K562 (cell line): ENCODE results near the gene ACSS1.

Experiments used
- ESRRA ChIP-seq: fragments of 450-650 bp; IDR thresholded peaks from 2 replicates; pipeline ENCODE4 v1.6.1; 2014; ENCODE audit warnings: low read depth, mild to moderate bottlenecking, moderate library complexity, borderline replicate concordance
- MAZ ChIP-seq, 2 experiments: fragments of 450-650 bp in 1 of 2; sonication (generic) in 1 of 2; formaldehyde crosslinking; IDR thresholded peaks in 1 of 2; conservative IDR thresholded peaks in 1 of 2; 2 replicates each; pipeline versions ENCODE4 v1.4.0 to v1.5.0; 2020; ENCODE audit warnings: mild to moderate bottlenecking in 1 of 2, missing genetic modification reagents in 1 of 2
- POLR2A ChIP-seq: fragments of 450-650 bp; conservative IDR thresholded peaks from 2 replicates; pipeline ENCODE4 v1.6.1; 2016
- TF ChIP-seq, protein P1 (sequence below): fragments of 450-650 bp; IDR thresholded peaks from 2 replicates; pipeline ENCODE4 v1.6.1; 2016; ENCODE audit warnings: borderline replicate concordance
- TF ChIP-seq, protein P2 (sequence below): sonication (generic); formaldehyde crosslinking; IDR thresholded peaks from 2 replicates; pipeline ENCODE4 v1.8.1; 2023; ENCODE audit warnings: missing genetic modification reagents, mild to moderate bottlenecking, borderline replicate concordance
- TF ChIP-seq, protein P3 (sequence below): sonication (generic); formaldehyde crosslinking; IDR thresholded peaks from 2 replicates; pipeline ENCODE4 v1.8.0; 2023; ENCODE audit warnings: missing genetic modification reagents, mild to moderate bottlenecking, borderline replicate concordance

DNA sequence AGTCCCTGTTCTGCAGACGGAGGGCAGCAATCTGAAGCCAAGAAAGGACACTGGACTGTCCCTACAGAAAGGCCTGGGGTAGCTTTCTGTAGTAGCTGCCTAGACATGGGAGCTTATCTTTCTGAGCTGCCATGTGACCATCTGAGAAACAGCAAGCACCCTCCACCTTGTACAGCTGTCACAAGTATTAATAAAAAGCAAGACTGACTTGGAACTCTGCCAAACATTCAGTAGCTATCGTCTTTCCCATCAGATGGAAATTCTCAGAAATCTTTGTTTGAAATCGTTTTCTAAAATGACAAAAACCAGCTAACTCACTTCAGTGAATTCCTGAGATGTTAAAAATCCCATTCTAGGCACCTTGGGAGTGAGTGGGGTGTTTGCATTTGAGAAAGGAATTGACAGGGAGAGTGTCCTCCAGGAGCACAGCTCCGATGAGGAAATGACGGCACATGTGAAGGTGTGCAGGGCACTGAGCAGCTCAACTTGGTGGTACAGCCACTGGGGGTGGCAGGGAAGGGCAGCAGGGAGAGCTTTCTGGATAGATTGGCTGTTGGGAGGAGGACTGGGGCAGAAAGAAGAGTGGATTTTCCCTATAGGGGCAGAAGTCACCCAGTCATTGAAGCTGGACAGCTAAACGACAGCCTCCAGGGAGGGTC, 24.5 kb downstream of the ACSS1 start:
- TF ChIP-seq, protein P1, sequence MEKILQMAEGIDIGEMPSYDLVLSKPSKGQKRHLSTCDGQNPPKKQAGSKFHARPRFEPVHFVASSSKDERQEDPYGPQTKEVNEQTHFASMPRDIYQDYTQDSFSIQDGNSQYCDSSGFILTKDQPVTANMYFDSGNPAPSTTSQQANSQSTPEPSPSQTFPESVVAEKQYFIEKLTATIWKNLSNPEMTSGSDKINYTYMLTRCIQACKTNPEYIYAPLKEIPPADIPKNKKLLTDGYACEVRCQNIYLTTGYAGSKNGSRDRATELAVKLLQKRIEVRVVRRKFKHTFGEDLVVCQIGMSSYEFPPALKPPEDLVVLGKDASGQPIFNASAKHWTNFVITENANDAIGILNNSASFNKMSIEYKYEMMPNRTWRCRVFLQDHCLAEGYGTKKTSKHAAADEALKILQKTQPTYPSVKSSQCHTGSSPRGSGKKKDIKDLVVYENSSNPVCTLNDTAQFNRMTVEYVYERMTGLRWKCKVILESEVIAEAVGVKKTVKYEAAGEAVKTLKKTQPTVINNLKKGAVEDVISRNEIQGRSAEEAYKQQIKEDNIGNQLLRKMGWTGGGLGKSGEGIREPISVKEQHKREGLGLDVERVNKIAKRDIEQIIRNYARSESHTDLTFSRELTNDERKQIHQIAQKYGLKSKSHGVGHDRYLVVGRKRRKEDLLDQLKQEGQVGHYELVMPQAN, result no peak
- TF ChIP-seq MAZ (CRISPR knock-in tag; conservative IDR thresholded peaks at IDR 0.05 in 1 of 2, IDR thresholded peaks at IDR 0.05 in 1 of 2) (no peak), POLR2A (no peak), ESRRA (no peak)
- TF ChIP-seq, protein P2, sequence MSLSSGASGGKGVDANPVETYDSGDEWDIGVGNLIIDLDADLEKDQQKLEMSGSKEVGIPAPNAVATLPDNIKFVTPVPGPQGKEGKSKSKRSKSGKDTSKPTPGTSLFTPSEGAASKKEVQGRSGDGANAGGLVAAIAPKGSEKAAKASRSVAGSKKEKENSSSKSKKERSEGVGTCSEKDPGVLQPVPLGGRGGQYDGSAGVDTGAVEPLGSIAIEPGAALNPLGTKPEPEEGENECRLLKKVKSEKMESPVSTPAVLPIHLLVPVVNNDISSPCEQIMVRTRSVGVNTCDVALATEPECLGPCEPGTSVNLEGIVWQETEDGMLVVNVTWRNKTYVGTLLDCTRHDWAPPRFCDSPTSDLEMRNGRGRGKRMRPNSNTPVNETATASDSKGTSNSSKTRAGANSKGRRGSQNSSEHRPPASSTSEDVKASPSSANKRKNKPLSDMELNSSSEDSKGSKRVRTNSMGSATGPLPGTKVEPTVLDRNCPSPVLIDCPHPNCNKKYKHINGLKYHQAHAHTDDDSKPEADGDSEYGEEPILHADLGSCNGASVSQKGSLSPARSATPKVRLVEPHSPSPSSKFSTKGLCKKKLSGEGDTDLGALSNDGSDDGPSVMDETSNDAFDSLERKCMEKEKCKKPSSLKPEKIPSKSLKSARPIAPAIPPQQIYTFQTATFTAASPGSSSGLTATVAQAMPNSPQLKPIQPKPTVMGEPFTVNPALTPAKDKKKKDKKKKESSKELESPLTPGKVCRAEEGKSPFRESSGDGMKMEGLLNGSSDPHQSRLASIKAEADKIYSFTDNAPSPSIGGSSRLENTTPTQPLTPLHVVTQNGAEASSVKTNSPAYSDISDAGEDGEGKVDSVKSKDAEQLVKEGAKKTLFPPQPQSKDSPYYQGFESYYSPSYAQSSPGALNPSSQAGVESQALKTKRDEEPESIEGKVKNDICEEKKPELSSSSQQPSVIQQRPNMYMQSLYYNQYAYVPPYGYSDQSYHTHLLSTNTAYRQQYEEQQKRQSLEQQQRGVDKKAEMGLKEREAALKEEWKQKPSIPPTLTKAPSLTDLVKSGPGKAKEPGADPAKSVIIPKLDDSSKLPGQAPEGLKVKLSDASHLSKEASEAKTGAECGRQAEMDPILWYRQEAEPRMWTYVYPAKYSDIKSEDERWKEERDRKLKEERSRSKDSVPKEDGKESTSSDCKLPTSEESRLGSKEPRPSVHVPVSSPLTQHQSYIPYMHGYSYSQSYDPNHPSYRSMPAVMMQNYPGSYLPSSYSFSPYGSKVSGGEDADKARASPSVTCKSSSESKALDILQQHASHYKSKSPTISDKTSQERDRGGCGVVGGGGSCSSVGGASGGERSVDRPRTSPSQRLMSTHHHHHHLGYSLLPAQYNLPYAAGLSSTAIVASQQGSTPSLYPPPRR (CRISPR knock-in tag), result no peak
- TF ChIP-seq, protein P3, sequence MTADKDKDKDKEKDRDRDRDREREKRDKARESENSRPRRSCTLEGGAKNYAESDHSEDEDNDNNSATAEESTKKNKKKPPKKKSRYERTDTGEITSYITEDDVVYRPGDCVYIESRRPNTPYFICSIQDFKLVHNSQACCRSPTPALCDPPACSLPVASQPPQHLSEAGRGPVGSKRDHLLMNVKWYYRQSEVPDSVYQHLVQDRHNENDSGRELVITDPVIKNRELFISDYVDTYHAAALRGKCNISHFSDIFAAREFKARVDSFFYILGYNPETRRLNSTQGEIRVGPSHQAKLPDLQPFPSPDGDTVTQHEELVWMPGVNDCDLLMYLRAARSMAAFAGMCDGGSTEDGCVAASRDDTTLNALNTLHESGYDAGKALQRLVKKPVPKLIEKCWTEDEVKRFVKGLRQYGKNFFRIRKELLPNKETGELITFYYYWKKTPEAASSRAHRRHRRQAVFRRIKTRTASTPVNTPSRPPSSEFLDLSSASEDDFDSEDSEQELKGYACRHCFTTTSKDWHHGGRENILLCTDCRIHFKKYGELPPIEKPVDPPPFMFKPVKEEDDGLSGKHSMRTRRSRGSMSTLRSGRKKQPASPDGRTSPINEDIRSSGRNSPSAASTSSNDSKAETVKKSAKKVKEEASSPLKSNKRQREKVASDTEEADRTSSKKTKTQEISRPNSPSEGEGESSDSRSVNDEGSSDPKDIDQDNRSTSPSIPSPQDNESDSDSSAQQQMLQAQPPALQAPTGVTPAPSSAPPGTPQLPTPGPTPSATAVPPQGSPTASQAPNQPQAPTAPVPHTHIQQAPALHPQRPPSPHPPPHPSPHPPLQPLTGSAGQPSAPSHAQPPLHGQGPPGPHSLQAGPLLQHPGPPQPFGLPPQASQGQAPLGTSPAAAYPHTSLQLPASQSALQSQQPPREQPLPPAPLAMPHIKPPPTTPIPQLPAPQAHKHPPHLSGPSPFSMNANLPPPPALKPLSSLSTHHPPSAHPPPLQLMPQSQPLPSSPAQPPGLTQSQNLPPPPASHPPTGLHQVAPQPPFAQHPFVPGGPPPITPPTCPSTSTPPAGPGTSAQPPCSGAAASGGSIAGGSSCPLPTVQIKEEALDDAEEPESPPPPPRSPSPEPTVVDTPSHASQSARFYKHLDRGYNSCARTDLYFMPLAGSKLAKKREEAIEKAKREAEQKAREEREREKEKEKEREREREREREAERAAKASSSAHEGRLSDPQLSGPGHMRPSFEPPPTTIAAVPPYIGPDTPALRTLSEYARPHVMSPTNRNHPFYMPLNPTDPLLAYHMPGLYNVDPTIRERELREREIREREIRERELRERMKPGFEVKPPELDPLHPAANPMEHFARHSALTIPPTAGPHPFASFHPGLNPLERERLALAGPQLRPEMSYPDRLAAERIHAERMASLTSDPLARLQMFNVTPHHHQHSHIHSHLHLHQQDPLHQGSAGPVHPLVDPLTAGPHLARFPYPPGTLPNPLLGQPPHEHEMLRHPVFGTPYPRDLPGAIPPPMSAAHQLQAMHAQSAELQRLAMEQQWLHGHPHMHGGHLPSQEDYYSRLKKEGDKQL (CRISPR knock-in tag), result no peak
